ENCODE results near the gene KBTBD4. TPM values are rescaled to one million over a fixed set of nuclear protein-coding genes. Genes with fewer than 3 reads are reported as not detected.
"Not testable (repeated sequence)": the region's sequence is repeated elsewhere in the genome, so short reads cannot be mapped to it uniquely, and the experiment has no call there.

Gene KBTBD4
- total RNA-seq, 2 donors from 2014 or later, result 13.2 to 19.7 TPM

DNA sequence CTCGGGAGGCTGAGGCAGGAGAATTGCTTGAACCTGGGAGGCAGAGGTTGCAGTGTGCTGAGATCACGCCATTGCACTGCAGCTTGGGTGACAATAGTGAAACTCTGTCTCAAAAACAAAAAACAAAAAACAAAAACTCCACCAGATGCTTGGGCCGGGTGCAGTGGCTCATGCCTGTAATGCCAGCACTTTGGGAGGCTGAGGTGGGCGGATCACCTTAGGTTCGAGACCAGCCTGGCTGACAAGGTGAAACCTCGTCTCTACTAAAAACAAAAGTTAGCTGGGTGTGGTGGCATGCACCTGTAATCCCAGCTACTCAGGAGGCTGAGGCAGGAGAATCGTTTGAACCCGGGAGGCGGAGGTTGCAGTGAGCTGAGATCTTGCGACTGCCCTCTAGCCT lies 14.4 kb downstream of the KBTBD4 start:
- not testable (repeated sequence) for H3K9me3 Mint-ChIP-seq; H3K36me3 Mint-ChIP-seq; ATAC-seq; H3K27me3 Mint-ChIP-seq; DNase-seq (ENCODE audit: low spot score)
- Mint-ChIP-seq H3K4me3 (peak overlapping the region; percentile 75), H3K27ac (peak overlapping the region in 1 of 2 donors; percentile 46), H3K4me1 (ENCODE audit: low read depth in 2 of 2) (peaks cover 16% of the 10 kb centered on the region in 2 donors)

- DNase-seq (ENCODE audit: low spot score); H3K27ac Mint-ChIP-seq; H3K36me3 Mint-ChIP-seq; H3K9me3 Mint-ChIP-seq; H3K27me3 Mint-ChIP-seq; ATAC-seq; H3K4me3 Mint-ChIP-seq: not testable (repeated sequence)
- peaks cover 16% of the 10 kb centered on the region in 2 donors for H3K4me1 Mint-ChIP-seq (ENCODE audit: low read depth in 2 of 2)
Observed at GRCh38 chr11:47562393-47562792, 16.4 kb downstream of the KBTBD4 start.

- Mint-ChIP-seq H3K27ac (no peak overlapping the region), H3K9me3 (no peaks in the 10 kb centered on the region), H3K4me3 (no peak overlapping the region), H3K4me1 (ENCODE audit: low read depth in 2 of 2) (peaks cover 10 to 11% of the 10 kb centered on the region in 2 donors), H3K27me3 (no peaks in the 10 kb centered on the region), H3K36me3 (no peaks in the 10 kb centered on the region)
- DNase-seq (ENCODE audit: low spot score) (no peak), ATAC-seq (no peak)
Observed at GRCh38 chr11:47560426-47560825, 18.3 kb downstream of the KBTBD4 start.

GRCh38 chr11:47558695-47559094 lies 20.1 kb downstream of the KBTBD4 start:
- H3K27ac Mint-ChIP-seq, result no peak overlapping the region
- H3K27me3 Mint-ChIP-seq, result no peaks in the 10 kb centered on the region
- H3K9me3 Mint-ChIP-seq, result no peaks in the 10 kb centered on the region
- H3K4me1 Mint-ChIP-seq (ENCODE audit: low read depth in 2 of 2), result peaks cover 7 to 12% of the 10 kb centered on the region in 2 donors
- no peak for DNase-seq (ENCODE audit: low spot score)
- no peaks in the 10 kb centered on the region for H3K36me3 Mint-ChIP-seq
- no peak overlapping the region for H3K4me3 Mint-ChIP-seq
- no peak for ATAC-seq

DNA sequence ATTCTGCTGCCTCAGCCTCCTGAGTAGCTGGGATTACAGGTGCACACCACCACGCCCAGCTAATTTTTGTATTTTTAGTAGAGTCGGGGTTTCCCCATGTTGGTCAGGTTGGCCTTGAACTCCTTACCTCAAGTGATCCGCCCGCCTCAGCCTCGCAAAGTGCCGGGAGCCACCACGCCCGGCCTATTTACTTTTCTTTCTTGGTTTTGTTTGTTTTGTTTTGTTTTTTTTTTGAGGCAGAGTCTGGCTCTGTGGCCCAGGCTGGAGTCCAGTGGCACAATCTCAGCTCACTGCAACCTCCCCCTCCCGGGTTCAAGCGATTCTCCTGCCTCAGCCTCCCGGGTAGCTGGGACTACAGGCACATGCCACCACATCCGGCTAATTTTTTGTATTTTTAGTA lies 21.8 kb downstream of the KBTBD4 start:
- not testable (repeated sequence) for H3K36me3 Mint-ChIP-seq; H3K4me3 Mint-ChIP-seq; H3K27me3 Mint-ChIP-seq; H3K9me3 Mint-ChIP-seq; DNase-seq (ENCODE audit: low spot score); H3K27ac Mint-ChIP-seq; ATAC-seq
- H3K4me1 Mint-ChIP-seq (ENCODE audit: low read depth in 2 of 2), result peaks cover 13 to 18% of the 10 kb centered on the region in 2 donors

DNA sequence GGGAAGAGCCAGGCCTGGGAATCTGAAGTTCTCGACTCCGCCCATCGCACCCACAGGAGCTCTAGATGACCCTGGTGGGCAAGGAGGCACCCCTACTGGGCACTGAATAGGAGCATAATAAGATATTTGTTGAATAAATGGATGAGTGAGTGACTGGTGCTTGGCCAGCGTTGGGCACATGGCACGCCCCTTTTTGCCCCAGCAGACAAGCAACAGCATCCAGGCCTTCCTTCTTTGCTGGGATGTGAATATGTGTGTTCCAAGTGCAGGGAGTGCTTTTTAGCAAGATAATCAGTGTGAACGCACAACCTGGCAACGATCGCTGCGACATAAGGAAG lies 25.4 kb downstream of the KBTBD4 start:
- Mint-ChIP-seq H3K4me3 (peak overlapping the region; percentile 99), H3K4me1 (ENCODE audit: low read depth in 2 of 2) (peaks cover 27 to 42% of the 10 kb centered on the region in 2 donors), H3K27me3 (no peaks in the 10 kb centered on the region), H3K27ac (peak overlapping the region; percentile 88 to 98), H3K9me3 (no peaks in the 10 kb centered on the region), H3K36me3 (peaks cover 6% of the 10 kb centered on the region)
- DNase-seq (ENCODE audit: low spot score), result no peak
- ATAC-seq, result peak in 1 of 2 donors; percentile 28

GRCh38 chr11:47552566-47553405 lies 26.0 kb downstream of the KBTBD4 start, which contains the start of gene CELF1:
TSS of gene CELF1 (minus strand) at chr11:47553132. CDS start at chr11:47499523, 53,609 bp downstream.
- peak; percentile 98 to 99 for ATAC-seq
- peaks cover 6% of the 10 kb centered on the region for H3K36me3 Mint-ChIP-seq
- peak within 1 kb of the TSS; percentile 99 for H3K4me3 Mint-ChIP-seq
- no peaks in the 10 kb centered on the region for H3K27me3 Mint-ChIP-seq
- H3K4me1 Mint-ChIP-seq (ENCODE audit: low read depth in 2 of 2), result peaks cover 32 to 48% of the 10 kb centered on the region in 2 donors
- peak within 1 kb of the TSS; percentile 98 for H3K27ac Mint-ChIP-seq
- no peaks in the 10 kb centered on the region for H3K9me3 Mint-ChIP-seq
- DNase-seq (ENCODE audit: low spot score), result peak; percentile 95

- H3K27ac Mint-ChIP-seq, result peak overlapping the region; percentile 98
- no peaks in the 10 kb centered on the region for H3K27me3 Mint-ChIP-seq
- peaks cover 6% of the 10 kb centered on the region for H3K36me3 Mint-ChIP-seq
- H3K4me3 Mint-ChIP-seq, result peak overlapping the region; percentile 99
- H3K9me3 Mint-ChIP-seq, result no peaks in the 10 kb centered on the region
- peaks cover 36 to 54% of the 10 kb centered on the region in 2 donors for H3K4me1 Mint-ChIP-seq (ENCODE audit: low read depth in 2 of 2)
- ATAC-seq (no peak), DNase-seq (ENCODE audit: low spot score) (no peak)
Observed at GRCh38 chr11:47552056-47552565, 26.7 kb downstream of the KBTBD4 start.

- Mint-ChIP-seq H3K4me3 (peak overlapping the region; percentile 99), H3K9me3 (no peaks in the 10 kb centered on the region), H3K27ac (peak overlapping the region; percentile 98), H3K36me3 (peaks cover 6% of the 10 kb centered on the region), H3K27me3 (no peaks in the 10 kb centered on the region), H3K4me1 (ENCODE audit: low read depth in 2 of 2) (peaks cover 38 to 57% of the 10 kb centered on the region in 2 donors)
- DNase-seq (ENCODE audit: low spot score) (no peak), ATAC-seq (no peak)
Observed at GRCh38 chr11:47551086-47551485, 27.7 kb downstream of the KBTBD4 start.

DNA sequence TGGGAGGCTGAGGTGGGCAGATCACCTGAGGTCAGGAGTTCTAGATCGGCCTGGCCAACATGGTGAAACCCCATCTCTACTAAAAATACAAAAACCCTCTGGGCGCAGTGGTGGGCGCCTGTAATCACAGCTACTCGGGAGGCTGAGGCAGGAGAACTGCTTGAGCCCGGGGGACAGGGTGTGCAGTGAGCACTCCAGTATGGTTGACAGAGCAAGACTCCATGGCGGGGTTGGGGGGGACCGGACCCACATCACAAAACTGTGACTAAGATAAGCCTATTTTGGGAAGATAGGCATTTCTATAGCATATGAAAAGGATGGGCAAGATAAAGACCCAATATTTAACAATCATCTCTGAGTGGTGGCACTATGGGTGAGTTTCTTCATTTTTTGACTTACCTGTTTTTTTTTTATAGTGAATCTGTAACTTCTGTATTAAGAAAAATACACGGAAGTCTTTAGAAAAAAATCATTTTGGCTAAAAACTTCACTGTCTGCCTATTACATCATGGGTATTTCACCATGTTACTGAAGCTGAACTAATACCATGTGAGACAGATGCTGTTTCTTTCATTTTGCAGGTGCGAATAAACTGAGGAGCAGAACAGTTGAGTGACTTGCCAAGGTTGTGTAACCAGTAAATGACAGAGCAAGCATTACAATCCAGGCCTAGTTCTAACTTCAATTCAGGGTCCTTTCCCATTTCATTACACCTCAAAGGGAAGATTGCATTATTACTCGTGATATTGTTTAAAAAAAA lies 28.3 kb downstream of the KBTBD4 start:
- H3K9me3 Mint-ChIP-seq, result no peaks in the 10 kb centered on the region
- DNase-seq (ENCODE audit: low spot score), result no peak

DNA sequence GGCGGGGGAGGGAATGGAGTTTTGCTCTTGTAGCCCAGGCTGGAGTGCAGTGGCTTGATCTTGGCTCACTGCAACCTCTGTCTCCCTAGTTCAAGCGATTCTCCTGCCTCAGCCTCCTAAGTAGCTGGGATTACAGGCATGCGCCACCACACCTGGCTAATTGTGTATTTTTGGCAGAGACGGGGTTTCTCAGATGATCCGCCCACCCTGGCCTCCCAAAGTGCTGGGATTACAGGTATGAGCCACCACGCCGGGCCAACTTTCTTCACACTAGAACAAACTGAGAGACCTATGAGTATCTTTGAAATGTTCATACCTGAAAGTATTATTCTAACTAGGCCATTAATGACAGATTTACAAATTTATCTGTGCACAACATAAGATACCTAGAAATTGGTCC lies 32.5 kb downstream of the KBTBD4 start:
- DNase-seq (ENCODE audit: low spot score); H3K27me3 Mint-ChIP-seq; H3K9me3 Mint-ChIP-seq; ATAC-seq; H3K36me3 Mint-ChIP-seq; H3K27ac Mint-ChIP-seq; H3K4me3 Mint-ChIP-seq: not testable (repeated sequence)
- peaks cover 32 to 42% of the 10 kb centered on the region in 2 donors for H3K4me1 Mint-ChIP-seq (ENCODE audit: low read depth in 2 of 2)

More for the DNA sequence above, 28.3 kb downstream of the KBTBD4 start:
- H3K4me3 Mint-ChIP-seq, result peak overlapping the region; percentile 99
- peaks cover 6% of the 10 kb centered on the region for H3K36me3 Mint-ChIP-seq
- ATAC-seq, result no peak
- H3K4me1 Mint-ChIP-seq (ENCODE audit: low read depth in 2 of 2), result peaks cover 38 to 57% of the 10 kb centered on the region in 2 donors
- no peaks in the 10 kb centered on the region for H3K27me3 Mint-ChIP-seq
- H3K27ac Mint-ChIP-seq, result peak overlapping the region; percentile 98

DNA sequence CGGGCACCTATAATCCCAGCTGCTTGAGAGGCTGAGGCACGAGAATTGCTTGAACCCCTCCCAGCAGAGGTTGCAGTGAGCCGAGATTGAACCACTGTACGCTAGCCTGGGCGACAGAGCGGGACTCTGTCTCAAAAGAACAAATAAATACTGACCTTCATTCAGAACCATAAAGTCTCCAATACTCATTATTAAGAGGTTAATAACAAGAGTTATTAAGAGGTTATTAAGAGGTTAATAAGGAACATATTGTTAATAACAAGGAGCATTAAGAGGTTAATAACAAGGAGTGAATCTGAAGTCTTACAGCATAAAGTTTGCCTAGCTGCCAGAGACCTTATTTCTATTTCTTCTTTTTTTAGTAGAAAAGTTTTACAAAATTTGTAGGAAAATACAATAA lies 33.5 kb downstream of the KBTBD4 start:
- Mint-ChIP-seq H3K36me3 (peaks cover 6% of the 10 kb centered on the region), H3K27ac (no peak overlapping the region), H3K4me1 (ENCODE audit: low read depth in 2 of 2) (peaks cover 33 to 42% of the 10 kb centered on the region in 2 donors), H3K4me3 (no peak overlapping the region), H3K27me3 (no peaks in the 10 kb centered on the region), H3K9me3 (no peaks in the 10 kb centered on the region)
- DNase-seq (ENCODE audit: low spot score) (no peak), ATAC-seq (no peak)

DNA sequence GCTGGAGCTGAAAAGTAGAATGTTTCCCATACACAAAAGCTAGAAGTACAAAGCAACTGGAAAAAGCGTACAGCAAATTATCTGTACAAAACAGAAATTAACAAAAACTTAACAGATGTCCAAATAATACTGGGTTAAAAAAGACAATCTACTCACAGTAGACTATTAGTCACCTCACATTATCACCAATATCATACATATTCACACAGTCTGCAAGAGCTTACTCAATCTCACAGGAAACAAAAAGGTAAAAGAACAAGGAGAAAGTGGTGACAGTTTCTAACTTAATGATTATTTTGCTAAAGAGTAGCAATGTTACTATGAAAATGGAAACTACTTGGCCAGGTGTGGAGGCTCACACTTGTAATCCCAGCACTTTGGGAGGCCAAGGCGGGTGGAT lies 37.7 kb downstream of the KBTBD4 start:
- Mint-ChIP-seq H3K4me3 (peak overlapping the region; percentile 50), H3K4me1 (ENCODE audit: low read depth in 2 of 2) (peaks cover 33 to 35% of the 10 kb centered on the region in 2 donors), H3K27me3 (no peaks in the 10 kb centered on the region), H3K36me3 (no peaks in the 10 kb centered on the region), H3K9me3 (no peaks in the 10 kb centered on the region), H3K27ac (peak overlapping the region; percentile 76 to 84)
- ATAC-seq (peak in 1 of 2 donors; percentile 37), DNase-seq (ENCODE audit: low spot score) (no peak)

- ATAC-seq (no peak), DNase-seq (ENCODE audit: low spot score) (no peak)
- peaks cover 33 to 36% of the 10 kb centered on the region in 2 donors for H3K4me1 Mint-ChIP-seq (ENCODE audit: low read depth in 2 of 2)
- H3K27ac Mint-ChIP-seq, result peak overlapping the region; percentile 76 to 84
- no peaks in the 10 kb centered on the region for H3K9me3 Mint-ChIP-seq
- H3K27me3 Mint-ChIP-seq, result no peaks in the 10 kb centered on the region
- H3K4me3 Mint-ChIP-seq, result peak overlapping the region; percentile 50
- no peaks in the 10 kb centered on the region for H3K36me3 Mint-ChIP-seq
Observed at GRCh38 chr11:47539681-47540039, 39.1 kb downstream of the KBTBD4 start.

All from natural killer cell treated with Interleukin-12 subunit alpha and Interleukin-12 subunit beta and Interleukin-15 and Interleukin-18, amount 100 ng/mL, for 72 hours (primary cell).